IMR-90 (cell line): Measurements from ENCODE around the gene SEH1L.

Experiments used
- BHLHE40 ChIP-seq: fragments of 150-350 bp; IDR thresholded peaks from 2 replicates; pipeline ENCODE4 v1.6.1; 2016; ENCODE audit warnings: mild to moderate bottlenecking, low read depth, low read length
- ELK1 ChIP-seq: fragments of 150-350 bp; IDR thresholded peaks from 2 replicates; pipeline ENCODE4 v1.6.1; 2016; ENCODE audit warnings: low read depth, mild to moderate bottlenecking, low read length, moderate library complexity, borderline replicate concordance
- FOS ChIP-seq: fragments of 150-350 bp; IDR thresholded peaks from 2 replicates; pipeline ENCODE4 v1.6.1; 2016; ENCODE audit warnings: low read depth, low read length
- MAFK ChIP-seq: IDR thresholded peaks from 2 replicates; pipeline ENCODE4 v1.6.1; 2012; ENCODE audit warnings: low read depth, low read length, improper control_type of control experiment
- MXI1 ChIP-seq: IDR thresholded peaks from 2 replicates; pipeline ENCODE4 v1.6.1; 2012; ENCODE audit warnings: low read depth, mild to moderate bottlenecking, low read length, moderate library complexity, borderline replicate concordance
- NFE2L2 ChIP-seq: fragments of 150-350 bp; IDR thresholded peaks from 2 replicates; pipeline ENCODE4 v1.6.1; 2016; ENCODE audit warnings: low read depth, mild to moderate bottlenecking, low read length
- POLR2A ChIP-seq: IDR thresholded peaks from 2 replicates; pipeline ENCODE4 v1.6.1; 2012; ENCODE audit warnings: mild to moderate bottlenecking, low read depth, low read length
- RAD21 ChIP-seq: IDR thresholded peaks from 2 replicates; pipeline ENCODE4 v1.6.1; 2012; ENCODE audit warnings: low read length, improper control_type of control experiment
- SMC3 ChIP-seq: fragments of 150-350 bp; IDR thresholded peaks from 2 replicates; pipeline ENCODE4 v1.6.1; 2016; ENCODE audit warnings: low read depth, mild to moderate bottlenecking, antibody characterized with exemption, low read length, moderate library complexity
- USF2 ChIP-seq: fragments of 150-350 bp; IDR thresholded peaks from 2 replicates; pipeline ENCODE4 v1.6.1; 2017; ENCODE audit warnings: mild to moderate bottlenecking, antibody characterized with exemption, low read length, low read depth
- TF ChIP-seq, protein P1 (sequence below): conservative IDR thresholded peaks from 2 replicates; pipeline ENCODE4 v1.5.1; 2012; ENCODE audit warnings: mild to moderate bottlenecking, low read depth, low read length, improper control_type of control experiment

DNA sequence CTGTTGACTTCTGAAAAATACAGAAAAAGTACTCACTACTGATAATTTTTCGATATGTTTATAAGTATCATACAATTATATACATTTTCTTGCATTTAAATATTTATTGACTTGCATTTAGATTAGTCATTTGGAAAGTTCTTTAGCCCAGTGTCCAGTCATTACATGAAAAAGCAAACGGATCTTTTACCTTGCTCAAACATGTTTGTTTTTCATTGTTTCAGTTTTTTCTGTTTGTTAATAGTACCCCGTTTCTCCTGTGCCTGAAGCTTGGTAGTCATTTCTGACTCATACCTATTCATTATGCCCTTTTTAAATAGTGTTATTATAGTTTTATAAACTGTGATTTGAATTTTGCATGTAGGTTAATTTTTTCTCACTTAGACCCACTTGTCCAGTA is 71.5 kb downstream of the SEH1L start:
- TF ChIP-seq, protein P1, sequence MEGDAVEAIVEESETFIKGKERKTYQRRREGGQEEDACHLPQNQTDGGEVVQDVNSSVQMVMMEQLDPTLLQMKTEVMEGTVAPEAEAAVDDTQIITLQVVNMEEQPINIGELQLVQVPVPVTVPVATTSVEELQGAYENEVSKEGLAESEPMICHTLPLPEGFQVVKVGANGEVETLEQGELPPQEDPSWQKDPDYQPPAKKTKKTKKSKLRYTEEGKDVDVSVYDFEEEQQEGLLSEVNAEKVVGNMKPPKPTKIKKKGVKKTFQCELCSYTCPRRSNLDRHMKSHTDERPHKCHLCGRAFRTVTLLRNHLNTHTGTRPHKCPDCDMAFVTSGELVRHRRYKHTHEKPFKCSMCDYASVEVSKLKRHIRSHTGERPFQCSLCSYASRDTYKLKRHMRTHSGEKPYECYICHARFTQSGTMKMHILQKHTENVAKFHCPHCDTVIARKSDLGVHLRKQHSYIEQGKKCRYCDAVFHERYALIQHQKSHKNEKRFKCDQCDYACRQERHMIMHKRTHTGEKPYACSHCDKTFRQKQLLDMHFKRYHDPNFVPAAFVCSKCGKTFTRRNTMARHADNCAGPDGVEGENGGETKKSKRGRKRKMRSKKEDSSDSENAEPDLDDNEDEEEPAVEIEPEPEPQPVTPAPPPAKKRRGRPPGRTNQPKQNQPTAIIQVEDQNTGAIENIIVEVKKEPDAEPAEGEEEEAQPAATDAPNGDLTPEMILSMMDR, result no peak
- TF ChIP-seq RAD21, result no peak
- no peak for TF ChIP-seq ELK1
- TF ChIP-seq POLR2A, result no peak
- TF ChIP-seq BHLHE40, result no peak
- no peak for TF ChIP-seq MXI1
- no peak for TF ChIP-seq USF2
- no peak for TF ChIP-seq NFE2L2
- TF ChIP-seq SMC3, result no peak
- no peak for TF ChIP-seq FOS
- no peak for TF ChIP-seq MAFK
